Breast epithelium (tissue), 3 donors: ENCODE results near the gene ARIH1.

Source experiments
- POLR2A ChIP-seq: fragments of 450-650 bp; IDR thresholded peaks from one replicate; pipeline ENCODE4 v1.6.1; 2016; ENCODE audit warnings: antibody characterized with exemption, mild to moderate bottlenecking, moderate library complexity
- POLR2AphosphoS5 ChIP-seq, 3 donors: sonication (generic); formaldehyde crosslinking; IDR thresholded peaks; one replicate each; pipeline ENCODE4 v1.6.1; 2017; ENCODE audit warnings: antibody characterized with exemption in 3 of 3
- TF ChIP-seq, protein P1 (sequence below), 3 donors: fragments of 450-650 bp; IDR thresholded peaks; one replicate each; pipeline ENCODE4 v1.5.1; 2016 to 2017; ENCODE audit warnings: antibody characterized with exemption in 3 of 3, mild to moderate bottlenecking in 3 of 3, moderate library complexity in 3 of 3

GRCh38 chr15:72474466-72474911 is 359 bp downstream of the ARIH1 start:
- TF ChIP-seq, protein P1, sequence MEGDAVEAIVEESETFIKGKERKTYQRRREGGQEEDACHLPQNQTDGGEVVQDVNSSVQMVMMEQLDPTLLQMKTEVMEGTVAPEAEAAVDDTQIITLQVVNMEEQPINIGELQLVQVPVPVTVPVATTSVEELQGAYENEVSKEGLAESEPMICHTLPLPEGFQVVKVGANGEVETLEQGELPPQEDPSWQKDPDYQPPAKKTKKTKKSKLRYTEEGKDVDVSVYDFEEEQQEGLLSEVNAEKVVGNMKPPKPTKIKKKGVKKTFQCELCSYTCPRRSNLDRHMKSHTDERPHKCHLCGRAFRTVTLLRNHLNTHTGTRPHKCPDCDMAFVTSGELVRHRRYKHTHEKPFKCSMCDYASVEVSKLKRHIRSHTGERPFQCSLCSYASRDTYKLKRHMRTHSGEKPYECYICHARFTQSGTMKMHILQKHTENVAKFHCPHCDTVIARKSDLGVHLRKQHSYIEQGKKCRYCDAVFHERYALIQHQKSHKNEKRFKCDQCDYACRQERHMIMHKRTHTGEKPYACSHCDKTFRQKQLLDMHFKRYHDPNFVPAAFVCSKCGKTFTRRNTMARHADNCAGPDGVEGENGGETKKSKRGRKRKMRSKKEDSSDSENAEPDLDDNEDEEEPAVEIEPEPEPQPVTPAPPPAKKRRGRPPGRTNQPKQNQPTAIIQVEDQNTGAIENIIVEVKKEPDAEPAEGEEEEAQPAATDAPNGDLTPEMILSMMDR (IDR thresholded peaks at IDR 0.05) = no peak
- no peak for TF ChIP-seq POLR2AphosphoS5 (IDR thresholded peaks at IDR 0.05)
- TF ChIP-seq POLR2A = no peak
